ENCODE data around the gene SIPA1L3.

GRCh38 chr19:38190793-38191192 is 283.8 kb downstream of the SIPA1L3 start:
- TF ChIP-seq CTCF (IDR thresholded peaks at IDR 0.05; ENCODE audit: insufficient read depth, low read length, poor library complexity, severe bottlenecking), result no peak
- TF ChIP-seq EZH2phosphoT487 (conservative IDR thresholded peaks at IDR 0.05; ENCODE audit: low read length), result no peak

Data from SU-DHL-6 (cell line).